ENCODE data around the gene AGRN. TPM values are rescaled to one million over a fixed set of nuclear protein-coding genes. Genes with fewer than 3 reads are reported as not detected.
"Not testable (repeated sequence)": the region's sequence is repeated elsewhere in the genome, so short reads cannot be mapped to it uniquely, and the experiment has no call there.

Gene AGRN
- total and polyA plus RNA-seq, 4 donors: 1.8 to 22.4 (median 16.9) TPM

- peaks cover 0 to 6% (median 2%) of the 10 kb centered on the region in 4 donors for H3K27me3 ChIP-seq (ENCODE audit: control insufficient read depth in 4 of 4, insufficient read depth in 4 of 4, low read length in 3 of 4)
- no peaks in the 10 kb centered on the region for H3K9me3 ChIP-seq (ENCODE audit: control insufficient read depth in 4 of 4, low read length in 3 of 4)
- no peak overlapping the region for H3K4me3 ChIP-seq (ENCODE audit: low read depth in 1 of 3, low read length in 3 of 3)
- no peaks in the 10 kb centered on the region for H3K36me3 ChIP-seq (ENCODE audit: control insufficient read depth in 4 of 4, insufficient read depth in 3 of 4, low read depth in 1 of 4, low read length in 3 of 4)
- H3K9ac ChIP-seq (ENCODE audit: low read depth in 1 of 2, low read length in 2 of 2): no peak overlapping the region
- 56% methylated on average over 12 of the region's 12 CpGs for WGBS
- H3K27ac ChIP-seq (ENCODE audit: low read depth in 1 of 2, low read length in 2 of 2): no peak overlapping the region
- TF ChIP-seq FOXA2 (IDR thresholded peaks at IDR 0.05) (no peak), YY1 (IDR thresholded peaks at IDR 0.05) (no peak)
- TF ChIP-seq, protein P1, sequence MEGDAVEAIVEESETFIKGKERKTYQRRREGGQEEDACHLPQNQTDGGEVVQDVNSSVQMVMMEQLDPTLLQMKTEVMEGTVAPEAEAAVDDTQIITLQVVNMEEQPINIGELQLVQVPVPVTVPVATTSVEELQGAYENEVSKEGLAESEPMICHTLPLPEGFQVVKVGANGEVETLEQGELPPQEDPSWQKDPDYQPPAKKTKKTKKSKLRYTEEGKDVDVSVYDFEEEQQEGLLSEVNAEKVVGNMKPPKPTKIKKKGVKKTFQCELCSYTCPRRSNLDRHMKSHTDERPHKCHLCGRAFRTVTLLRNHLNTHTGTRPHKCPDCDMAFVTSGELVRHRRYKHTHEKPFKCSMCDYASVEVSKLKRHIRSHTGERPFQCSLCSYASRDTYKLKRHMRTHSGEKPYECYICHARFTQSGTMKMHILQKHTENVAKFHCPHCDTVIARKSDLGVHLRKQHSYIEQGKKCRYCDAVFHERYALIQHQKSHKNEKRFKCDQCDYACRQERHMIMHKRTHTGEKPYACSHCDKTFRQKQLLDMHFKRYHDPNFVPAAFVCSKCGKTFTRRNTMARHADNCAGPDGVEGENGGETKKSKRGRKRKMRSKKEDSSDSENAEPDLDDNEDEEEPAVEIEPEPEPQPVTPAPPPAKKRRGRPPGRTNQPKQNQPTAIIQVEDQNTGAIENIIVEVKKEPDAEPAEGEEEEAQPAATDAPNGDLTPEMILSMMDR (IDR thresholded peaks at IDR 0.05; ENCODE audit: low read depth, low read length, missing input control): no peak
- H3K4me1 ChIP-seq (ENCODE audit: control insufficient read depth in 4 of 4, insufficient read depth in 4 of 4, low read length in 3 of 4): peaks cover 0 to 2% (median 0%) of the 10 kb centered on the region in 4 donors
- no peak for DNase-seq (ENCODE audit: low spot score)
Observed at GRCh38 chr1:984476-984814, 35.5 kb upstream of the AGRN start.

DNA sequence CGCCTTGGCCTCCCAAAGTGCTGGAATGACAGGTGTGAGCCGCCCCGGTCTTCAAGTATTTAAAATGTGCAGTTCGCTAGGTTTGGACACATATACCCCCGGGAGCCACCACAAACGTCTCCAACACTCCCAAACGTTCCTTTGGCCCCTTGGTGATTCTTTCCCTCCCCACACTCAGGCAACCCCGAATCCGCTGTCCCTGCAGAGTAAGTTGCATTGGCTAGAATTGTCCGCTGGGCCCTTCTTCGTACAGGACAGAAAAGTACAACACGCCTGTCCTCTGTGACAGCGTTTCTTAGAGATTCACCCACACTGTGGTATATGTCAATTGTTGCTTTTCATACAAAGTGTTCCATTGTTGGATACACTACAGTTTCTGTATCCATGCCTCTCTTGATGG, 34.8 kb upstream of the AGRN start:
- DNase-seq (ENCODE audit: low spot score): no peak
- Histone ChIP-seq H3K9ac (ENCODE audit: low read depth in 1 of 2, low read length in 2 of 2) (no peak overlapping the region), H3K9me3 (ENCODE audit: control insufficient read depth in 4 of 4, low read length in 3 of 4) (no peaks in the 10 kb centered on the region), H3K4me3 (ENCODE audit: low read depth in 1 of 3, low read length in 3 of 3) (no peak overlapping the region), H3K27me3 (ENCODE audit: control insufficient read depth in 4 of 4, insufficient read depth in 4 of 4, low read length in 3 of 4) (peaks cover 0 to 6% (median 2%) of the 10 kb centered on the region in 4 donors), H3K27ac (ENCODE audit: low read depth in 1 of 2, low read length in 2 of 2) (no peak overlapping the region), H3K4me1 (ENCODE audit: control insufficient read depth in 4 of 4, insufficient read depth in 4 of 4, low read length in 3 of 4) (peaks cover 0 to 2% (median 0%) of the 10 kb centered on the region in 4 donors), H3K36me3 (ENCODE audit: control insufficient read depth in 4 of 4, insufficient read depth in 3 of 4, low read depth in 1 of 4, low read length in 3 of 4) (no peaks in the 10 kb centered on the region)
- 78% methylated on average over 13 of the region's 13 CpGs for WGBS
- TF ChIP-seq HNF4A (conservative IDR thresholded peaks at IDR 0.05) (no peak), RXRA (IDR thresholded peaks at IDR 0.05) (no peak), SP1 (IDR thresholded peaks at IDR 0.05) (no peak), YY1 (IDR thresholded peaks at IDR 0.05) (no peak), FOXA1 (IDR thresholded peaks at IDR 0.05) (no peak), RAD21 (IDR thresholded peaks at IDR 0.05) (no peak), FOXA2 (IDR thresholded peaks at IDR 0.05) (no peak)
- TF ChIP-seq, protein P2, sequence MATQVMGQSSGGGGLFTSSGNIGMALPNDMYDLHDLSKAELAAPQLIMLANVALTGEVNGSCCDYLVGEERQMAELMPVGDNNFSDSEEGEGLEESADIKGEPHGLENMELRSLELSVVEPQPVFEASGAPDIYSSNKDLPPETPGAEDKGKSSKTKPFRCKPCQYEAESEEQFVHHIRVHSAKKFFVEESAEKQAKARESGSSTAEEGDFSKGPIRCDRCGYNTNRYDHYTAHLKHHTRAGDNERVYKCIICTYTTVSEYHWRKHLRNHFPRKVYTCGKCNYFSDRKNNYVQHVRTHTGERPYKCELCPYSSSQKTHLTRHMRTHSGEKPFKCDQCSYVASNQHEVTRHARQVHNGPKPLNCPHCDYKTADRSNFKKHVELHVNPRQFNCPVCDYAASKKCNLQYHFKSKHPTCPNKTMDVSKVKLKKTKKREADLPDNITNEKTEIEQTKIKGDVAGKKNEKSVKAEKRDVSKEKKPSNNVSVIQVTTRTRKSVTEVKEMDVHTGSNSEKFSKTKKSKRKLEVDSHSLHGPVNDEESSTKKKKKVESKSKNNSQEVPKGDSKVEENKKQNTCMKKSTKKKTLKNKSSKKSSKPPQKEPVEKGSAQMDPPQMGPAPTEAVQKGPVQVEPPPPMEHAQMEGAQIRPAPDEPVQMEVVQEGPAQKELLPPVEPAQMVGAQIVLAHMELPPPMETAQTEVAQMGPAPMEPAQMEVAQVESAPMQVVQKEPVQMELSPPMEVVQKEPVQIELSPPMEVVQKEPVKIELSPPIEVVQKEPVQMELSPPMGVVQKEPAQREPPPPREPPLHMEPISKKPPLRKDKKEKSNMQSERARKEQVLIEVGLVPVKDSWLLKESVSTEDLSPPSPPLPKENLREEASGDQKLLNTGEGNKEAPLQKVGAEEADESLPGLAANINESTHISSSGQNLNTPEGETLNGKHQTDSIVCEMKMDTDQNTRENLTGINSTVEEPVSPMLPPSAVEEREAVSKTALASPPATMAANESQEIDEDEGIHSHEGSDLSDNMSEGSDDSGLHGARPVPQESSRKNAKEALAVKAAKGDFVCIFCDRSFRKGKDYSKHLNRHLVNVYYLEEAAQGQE (IDR thresholded peaks at IDR 0.05): no peak

DNA sequence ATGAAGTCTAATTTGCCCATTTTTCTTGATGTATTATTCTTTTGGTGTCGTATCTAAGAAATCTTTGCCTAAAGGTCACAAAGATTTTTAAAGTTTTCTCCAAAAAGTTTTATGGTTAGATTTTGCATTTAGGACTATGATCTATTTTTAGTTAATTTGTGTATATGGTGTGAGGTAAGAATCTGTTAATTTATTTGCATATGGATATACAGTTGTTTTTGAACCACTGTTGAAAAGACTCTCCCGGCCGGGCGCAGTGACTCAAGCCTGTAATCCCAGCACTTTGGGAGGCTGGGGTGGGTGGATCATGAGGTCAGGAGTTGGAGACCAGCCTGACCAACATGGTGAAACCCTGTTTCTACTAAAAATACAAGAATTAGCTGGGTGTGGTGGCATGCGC, 31.9 kb upstream of the AGRN start:
- H3K9me3 ChIP-seq (ENCODE audit: control insufficient read depth in 4 of 4, low read length in 3 of 4); H3K27me3 ChIP-seq (ENCODE audit: control insufficient read depth in 4 of 4, insufficient read depth in 4 of 4, low read length in 3 of 4); DNase-seq (ENCODE audit: low spot score); H3K4me3 ChIP-seq (ENCODE audit: low read depth in 1 of 3, low read length in 3 of 3); H3K36me3 ChIP-seq (ENCODE audit: control insufficient read depth in 4 of 4, insufficient read depth in 3 of 4, low read depth in 1 of 4, low read length in 3 of 4); H3K4me1 ChIP-seq (ENCODE audit: control insufficient read depth in 4 of 4, insufficient read depth in 4 of 4, low read length in 3 of 4); H3K9ac ChIP-seq (ENCODE audit: low read depth in 1 of 2, low read length in 2 of 2); H3K27ac ChIP-seq (ENCODE audit: low read depth in 1 of 2, low read length in 2 of 2): not testable (repeated sequence)
- 86% methylated on average over 5 of the region's 5 CpGs for WGBS

DNA sequence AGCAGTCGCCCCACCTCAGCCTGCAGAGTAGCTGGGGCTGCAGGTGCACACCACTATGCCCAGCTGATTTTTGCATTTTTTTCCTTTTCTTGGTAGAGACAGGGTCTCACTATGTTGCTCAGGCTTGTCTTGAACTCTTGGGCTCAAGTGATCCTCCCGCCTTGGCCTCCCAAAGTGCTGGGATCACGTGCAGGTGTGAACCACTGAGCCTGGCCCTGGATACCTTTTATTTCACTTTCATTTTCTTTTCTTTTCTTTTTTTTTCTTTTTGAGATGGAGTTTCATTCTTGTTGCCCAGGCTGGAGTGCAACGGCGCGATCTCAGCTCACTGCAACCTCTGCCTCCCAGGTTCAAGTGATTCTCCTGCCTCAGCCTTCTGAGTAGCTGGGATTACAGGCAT, 28.6 kb upstream of the AGRN start:
- not testable (repeated sequence) for H3K4me3 ChIP-seq (ENCODE audit: low read depth in 1 of 3, low read length in 3 of 3)

More for the DNA sequence above, 28.6 kb upstream of the AGRN start:
- not testable (repeated sequence) for H3K9ac ChIP-seq (ENCODE audit: low read depth in 1 of 2, low read length in 2 of 2); H3K27ac ChIP-seq (ENCODE audit: low read depth in 1 of 2, low read length in 2 of 2); H3K27me3 ChIP-seq (ENCODE audit: control insufficient read depth in 4 of 4, insufficient read depth in 4 of 4, low read length in 3 of 4); H3K4me1 ChIP-seq (ENCODE audit: control insufficient read depth in 4 of 4, insufficient read depth in 4 of 4, low read length in 3 of 4); H3K36me3 ChIP-seq (ENCODE audit: control insufficient read depth in 4 of 4, insufficient read depth in 3 of 4, low read depth in 1 of 4, low read length in 3 of 4); H3K9me3 ChIP-seq (ENCODE audit: control insufficient read depth in 4 of 4, low read length in 3 of 4); DNase-seq (ENCODE audit: low spot score)
- 95% methylated on average over 6 of the region's 6 CpGs for whole genome bisulfite sequencing
